ENCODE measurements around the gene KRT86.

KRT86 gene

GRCh38 chr12:52317468-52318052 is 43.1 kb downstream of the KRT86 start:
- no peaks in the 10 kb centered on the region for H3K9me3 ChIP-seq
- peaks cover 43% of the 10 kb centered on the region for H3K27me3 ChIP-seq
- no peak for TF ChIP-seq CTCF (IDR thresholded peaks at IDR 0.05; ENCODE audit: low read depth, low read length)
- H3K4me3 ChIP-seq (ENCODE audit: low read depth, low read length), result no peak overlapping the region
- H3K4me1 ChIP-seq, result no peaks in the 10 kb centered on the region
- DNase-seq, result no peak
- no peaks in the 10 kb centered on the region for H3K36me3 ChIP-seq

GRCh38 chr12:52318241-52318990 is 44.0 kb downstream of the KRT86 start:
- Histone ChIP-seq H3K36me3 (no peaks in the 10 kb centered on the region), H3K27me3 (peaks cover 51% of the 10 kb centered on the region), H3K4me3 (ENCODE audit: low read depth, low read length) (no peak overlapping the region), H3K4me1 (no peaks in the 10 kb centered on the region), H3K9me3 (no peaks in the 10 kb centered on the region)
- TF ChIP-seq CTCF (IDR thresholded peaks at IDR 0.05; ENCODE audit: low read depth, low read length), result no peak
- DNase-seq, result no peak

- Histone ChIP-seq H3K4me1 (no peaks in the 10 kb centered on the region), H3K27me3 (peaks cover 51% of the 10 kb centered on the region), H3K9me3 (no peaks in the 10 kb centered on the region), H3K36me3 (no peaks in the 10 kb centered on the region), H3K4me3 (ENCODE audit: low read depth, low read length) (no peak overlapping the region)
- DNase-seq, result no peak
- no peak for TF ChIP-seq CTCF (IDR thresholded peaks at IDR 0.05; ENCODE audit: low read depth, low read length)
Observed at GRCh38 chr12:52319097-52319496, 44.7 kb downstream of the KRT86 start.

GRCh38 chr12:52320784-52321400 is 46.4 kb downstream of the KRT86 start, which contains the start of gene KRT83:
Gene KRT83 (minus strand): TSS chr12:52321398. CDS start chr12:52321335, 63 bp downstream.
- Histone ChIP-seq H3K4me1 (no peaks in the 10 kb centered on the region), H3K27me3 (peaks cover 44% of the 10 kb centered on the region), H3K4me3 (ENCODE audit: low read depth, low read length) (no peak within 1 kb of the TSS), H3K36me3 (no peaks in the 10 kb centered on the region), H3K9me3 (no peaks in the 10 kb centered on the region)
- DNase-seq, result no peak
- no peak for TF ChIP-seq CTCF (IDR thresholded peaks at IDR 0.05; ENCODE audit: low read depth, low read length)

GRCh38 chr12:52321418-52321817 is 47.0 kb downstream of the KRT86 start:
- Histone ChIP-seq H3K27me3 (peaks cover 44% of the 10 kb centered on the region), H3K4me3 (ENCODE audit: low read depth, low read length) (no peak overlapping the region), H3K36me3 (no peaks in the 10 kb centered on the region), H3K9me3 (no peaks in the 10 kb centered on the region), H3K4me1 (no peaks in the 10 kb centered on the region)
- TF ChIP-seq CTCF (IDR thresholded peaks at IDR 0.05; ENCODE audit: low read depth, low read length), result no peak
- no peak for DNase-seq

- no peak overlapping the region for H3K4me3 ChIP-seq (ENCODE audit: low read depth, low read length)
- H3K4me1 ChIP-seq, result no peaks in the 10 kb centered on the region
- H3K27me3 ChIP-seq, result peaks cover 44% of the 10 kb centered on the region
- H3K9me3 ChIP-seq, result no peaks in the 10 kb centered on the region
- no peak for DNase-seq
- no peaks in the 10 kb centered on the region for H3K36me3 ChIP-seq
- no peak for TF ChIP-seq CTCF (IDR thresholded peaks at IDR 0.05; ENCODE audit: low read depth, low read length)
Observed at GRCh38 chr12:52322069-52322468, 47.6 kb downstream of the KRT86 start.
